ENCODE measurements around the gene MAK.
A peak's percentile ranks its signal among the peaks of the same experiment; 100 is the strongest.
"Not testable (repeated sequence)": the region's sequence is repeated elsewhere in the genome, so short reads cannot be mapped to it uniquely, and the experiment has no call there.

The MAK gene

DNA sequence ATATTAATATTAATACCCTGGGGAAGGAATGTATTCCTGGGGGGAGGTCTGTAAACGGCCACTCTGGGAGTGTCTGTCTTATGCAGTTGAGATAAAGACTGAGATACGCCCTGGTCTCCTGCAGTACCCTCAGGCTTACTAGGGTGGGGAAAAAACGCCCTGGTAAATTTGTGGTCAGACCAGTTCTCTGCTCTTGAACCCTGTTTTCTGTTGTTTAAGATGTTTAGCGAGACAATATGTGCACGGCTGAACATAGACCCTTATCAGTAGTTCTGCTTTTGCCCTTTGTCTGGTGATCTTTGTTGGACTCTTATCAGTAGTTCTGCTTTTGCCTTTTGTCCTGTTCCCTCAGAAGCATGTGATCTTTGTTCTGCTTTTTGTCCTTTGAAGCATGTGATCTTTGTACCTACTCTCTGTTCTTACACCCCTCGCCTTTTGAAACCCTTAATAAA lies 15.5 kb upstream of the MAK start:
- DNase-seq (ENCODE audit: low spot score): not testable (repeated sequence)

DNA sequence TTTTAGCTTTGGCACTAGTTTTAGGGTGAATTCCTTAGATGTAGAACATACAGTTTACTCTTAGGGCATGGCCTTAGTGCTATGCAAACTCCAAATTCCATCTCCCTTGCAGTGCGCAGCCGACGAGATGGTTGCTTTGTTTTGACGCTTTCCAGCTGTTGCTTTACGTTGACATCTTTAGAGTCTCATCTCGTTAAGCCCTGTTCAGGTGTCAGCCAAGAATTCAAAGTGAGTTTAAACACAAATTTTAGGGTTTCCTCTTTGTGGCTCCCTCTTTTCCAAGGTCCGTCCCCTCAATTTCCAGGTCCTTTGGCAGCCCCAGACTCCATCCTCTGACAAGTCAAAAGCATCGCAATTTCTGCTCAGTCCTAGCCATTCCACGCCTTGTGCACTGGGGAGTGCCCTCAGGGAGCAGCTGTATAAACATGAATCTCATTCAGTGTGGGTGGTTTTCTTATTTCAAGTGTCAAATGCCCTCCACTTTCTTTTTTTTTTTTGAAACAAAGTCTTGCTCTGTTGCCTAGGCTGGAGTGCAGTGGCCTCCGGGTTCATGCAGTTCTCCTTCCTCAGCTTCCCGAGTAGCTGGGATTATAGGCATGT lies 14.1 kb upstream of the MAK start:
- no peak for DNase-seq (ENCODE audit: low spot score)

DNA sequence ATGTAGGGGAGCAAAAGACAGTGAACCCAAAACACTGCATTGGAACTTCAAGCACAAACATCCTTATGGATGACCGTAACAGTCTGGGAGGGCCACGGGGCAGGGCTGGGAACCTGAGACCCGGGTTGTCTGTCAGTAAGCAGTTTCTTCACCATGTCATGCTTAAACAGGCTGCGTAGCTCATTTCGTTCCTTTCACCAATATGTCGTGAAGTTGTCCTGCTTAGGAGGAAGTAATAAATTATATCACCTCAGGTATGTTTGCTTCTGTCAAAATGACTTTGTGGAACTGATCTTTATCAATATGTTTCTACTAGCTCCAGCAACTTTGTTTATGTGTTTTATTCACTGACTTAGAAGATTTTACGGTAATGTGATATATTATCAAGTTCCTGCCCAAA lies 12.4 kb upstream of the MAK start:
- DNase-seq (ENCODE audit: low spot score): no peak

DNA sequence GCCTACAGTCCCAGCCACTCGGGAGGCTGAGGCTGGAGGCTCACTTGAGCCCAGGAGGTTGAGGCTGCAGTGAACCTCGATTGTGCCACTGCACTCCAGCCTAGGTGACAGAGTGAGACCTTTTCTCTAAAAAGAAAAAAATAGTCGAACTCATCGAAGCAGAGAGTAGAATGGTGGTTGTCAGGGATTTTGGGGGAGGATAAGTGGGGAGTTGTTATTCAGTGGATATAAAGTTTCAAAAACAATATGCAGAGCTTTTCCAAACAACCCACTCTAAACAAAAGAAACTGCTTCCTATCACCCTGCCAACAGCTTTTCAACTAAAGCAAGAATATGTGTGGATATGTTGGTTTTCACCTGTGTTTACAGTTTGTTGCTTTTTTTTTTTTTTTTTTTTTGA lies 11.6 kb upstream of the MAK start:
- DNase-seq (ENCODE audit: low spot score): no peak

DNA sequence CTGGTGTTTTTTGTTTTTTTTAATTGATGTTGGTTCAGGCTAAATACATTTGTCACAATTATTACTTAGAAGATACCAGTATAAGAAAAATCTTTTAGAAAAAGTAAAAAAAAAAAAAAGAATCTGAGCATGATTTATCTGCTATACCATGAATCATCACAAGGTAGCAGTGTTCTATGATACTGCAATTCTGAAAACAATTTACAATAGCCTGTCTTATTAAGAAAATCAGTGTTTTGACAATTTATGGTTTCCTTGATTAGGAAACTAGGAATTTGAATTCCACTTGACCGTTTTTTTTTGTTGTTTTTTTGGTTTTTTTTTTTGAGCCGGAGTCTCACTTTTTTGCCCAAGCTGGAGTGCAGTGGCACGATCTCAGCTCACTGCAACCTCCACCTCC lies 9.3 kb upstream of the MAK start:
- no peak for DNase-seq (ENCODE audit: low spot score)

DNA sequence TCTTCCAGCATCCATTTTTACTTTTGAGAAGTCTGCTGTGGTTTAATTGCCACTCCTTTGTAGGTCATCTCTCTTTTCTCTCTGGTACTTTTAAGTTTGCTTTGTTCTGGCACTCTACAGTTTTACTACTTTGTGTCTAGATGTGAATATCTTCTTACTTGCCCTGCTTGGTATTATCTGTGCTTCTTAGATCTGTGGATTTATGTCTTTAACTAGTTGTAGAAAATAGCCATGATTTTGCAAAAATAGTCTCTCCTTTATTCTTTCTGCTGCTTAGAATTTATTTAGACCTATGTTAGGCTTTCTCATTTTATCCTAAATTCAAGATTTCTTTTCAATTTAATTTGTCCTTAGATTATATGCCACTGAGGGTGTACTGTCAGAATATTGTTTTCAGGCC lies 5.2 kb upstream of the MAK start:
- DNase-seq (ENCODE audit: low spot score): no peak

DNA sequence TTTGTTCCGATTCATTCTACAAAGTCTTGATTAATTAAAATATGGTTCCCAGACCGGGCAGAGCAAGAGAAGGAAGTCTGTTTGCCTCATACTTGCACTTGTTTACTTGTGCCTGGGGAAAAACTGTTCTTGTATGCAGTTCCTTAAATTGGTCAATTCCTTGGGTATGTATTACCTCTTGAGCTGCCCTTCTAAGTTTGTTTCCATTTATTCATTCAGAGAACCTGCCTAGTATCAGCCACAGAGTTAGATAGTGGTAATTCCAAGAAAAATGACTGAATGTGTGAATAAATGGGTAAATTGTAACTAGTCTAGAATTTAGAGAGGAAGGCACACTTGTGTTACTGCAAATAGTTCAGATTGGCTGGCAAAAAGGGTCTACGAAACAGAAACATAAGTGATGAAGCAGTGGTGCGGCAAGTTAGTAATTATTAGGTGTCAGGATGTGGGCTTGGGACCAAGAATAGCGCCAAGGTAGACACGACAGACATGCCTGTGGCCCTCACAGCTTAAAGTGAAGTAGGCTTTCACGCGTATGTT lies 525 bp upstream of the MAK start:
- DNase-seq (ENCODE audit: low spot score): no peak

DNA sequence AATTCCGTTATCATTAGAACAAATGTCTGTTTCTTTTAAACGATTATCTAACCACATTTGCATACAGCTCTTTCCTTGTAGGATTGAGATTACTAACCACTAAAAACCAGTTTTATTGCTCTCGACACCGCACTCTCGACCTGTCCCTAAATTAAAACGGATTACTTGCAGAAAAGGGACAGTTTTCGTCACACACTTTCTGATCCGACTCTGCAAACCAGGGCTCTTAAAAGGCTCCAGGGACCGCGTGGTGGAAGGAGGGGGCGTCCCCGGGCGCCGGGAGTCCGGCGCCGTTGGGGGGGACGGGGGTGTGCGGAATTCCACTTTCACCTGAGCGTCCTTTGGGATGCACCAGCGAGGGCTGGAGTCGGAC lies 731 bp downstream of the MAK start:
- no peak for DNase-seq (ENCODE audit: low spot score)

DNA sequence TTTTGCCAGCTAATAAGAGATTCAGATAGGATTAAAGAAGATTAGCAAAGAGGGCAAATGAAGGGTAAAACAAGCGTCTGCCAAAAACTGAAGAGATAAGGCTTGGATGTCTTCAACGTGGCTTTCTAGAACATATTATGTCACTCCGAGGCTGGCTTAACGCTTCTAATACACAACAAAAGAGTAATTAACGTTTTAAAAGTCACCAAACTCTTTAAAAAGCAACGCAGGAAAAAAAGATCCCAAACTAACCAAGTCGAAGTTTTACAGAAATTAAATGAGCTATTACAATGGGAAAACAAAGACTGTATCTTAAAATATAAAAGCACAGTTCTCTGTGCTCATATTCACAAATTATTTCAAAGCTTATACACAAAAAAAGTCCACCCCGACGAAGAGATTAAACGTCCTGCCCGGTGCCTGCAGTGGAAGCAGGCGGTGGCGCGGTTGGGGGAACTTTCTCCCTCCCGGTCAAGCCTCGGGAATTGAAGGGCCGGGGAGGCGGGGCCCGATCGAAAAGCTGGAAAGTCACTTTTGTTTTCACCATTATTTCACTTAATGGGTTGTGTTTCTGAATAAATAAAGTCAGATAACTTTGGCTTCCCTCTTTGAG lies 1.2 kb downstream of the MAK start:
- DNase-seq (ENCODE audit: low spot score): peak; percentile 24

DNA sequence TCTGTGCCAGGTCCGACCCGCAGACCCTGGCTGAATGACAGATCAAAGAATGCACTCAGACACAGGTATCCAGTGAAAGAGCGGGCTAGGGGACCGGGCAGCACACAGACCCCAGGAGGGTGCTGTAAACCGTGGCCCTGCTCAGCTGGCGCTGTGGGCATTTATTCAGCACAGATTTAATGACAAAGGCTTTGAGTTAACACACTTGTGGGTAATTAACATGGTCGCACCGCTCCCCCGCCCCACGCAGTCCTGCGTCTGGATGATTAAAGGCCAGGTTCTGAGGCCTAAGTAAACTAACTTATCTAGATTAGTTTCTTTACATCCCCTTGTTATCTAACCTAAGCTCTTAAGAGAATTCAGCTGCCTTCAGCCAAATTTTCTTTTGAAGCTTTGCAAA lies 3.5 kb downstream of the MAK start:
- DNase-seq (ENCODE audit: low spot score): no peak

DNA sequence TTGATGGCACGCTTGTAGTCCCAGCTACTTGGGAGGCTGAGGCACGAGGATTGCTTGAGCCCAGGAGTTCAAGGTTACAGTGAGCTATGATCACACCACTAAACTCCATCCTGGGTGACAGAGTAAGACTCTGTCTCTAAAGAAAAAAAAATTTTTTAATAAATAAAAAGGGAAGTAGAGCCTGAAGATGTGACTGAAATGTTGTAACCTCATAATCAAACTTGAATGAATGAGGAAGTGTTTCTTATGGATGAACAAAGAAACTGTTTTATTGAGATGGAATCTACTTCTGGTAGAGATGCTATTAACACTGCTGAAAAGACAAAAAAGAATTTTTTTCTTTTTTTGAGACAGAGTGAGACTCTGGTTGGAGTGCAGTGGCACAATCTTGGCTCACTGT lies 6.7 kb downstream of the MAK start:
- no peak for DNase-seq (ENCODE audit: low spot score)

DNA sequence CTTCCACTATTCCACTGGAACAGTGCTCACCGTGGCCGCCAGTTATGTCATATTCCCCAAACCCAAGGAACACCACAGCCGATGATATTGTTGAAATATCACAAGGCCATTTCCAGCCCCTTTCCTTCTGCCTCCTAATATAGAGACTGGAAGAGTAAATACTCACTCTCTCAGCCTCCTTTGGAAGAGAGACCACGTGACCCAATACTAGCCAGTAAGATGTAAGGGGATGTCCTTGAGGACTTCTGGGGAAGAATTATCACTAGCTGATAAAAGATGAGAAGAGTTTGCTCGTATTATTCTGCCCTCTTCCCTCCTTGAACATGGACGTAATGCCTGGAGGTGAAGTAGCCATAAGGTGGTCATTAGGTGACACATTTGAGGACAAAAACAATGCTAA lies 13.5 kb downstream of the MAK start:
- no peak for DNase-seq (ENCODE audit: low spot score)

DNA sequence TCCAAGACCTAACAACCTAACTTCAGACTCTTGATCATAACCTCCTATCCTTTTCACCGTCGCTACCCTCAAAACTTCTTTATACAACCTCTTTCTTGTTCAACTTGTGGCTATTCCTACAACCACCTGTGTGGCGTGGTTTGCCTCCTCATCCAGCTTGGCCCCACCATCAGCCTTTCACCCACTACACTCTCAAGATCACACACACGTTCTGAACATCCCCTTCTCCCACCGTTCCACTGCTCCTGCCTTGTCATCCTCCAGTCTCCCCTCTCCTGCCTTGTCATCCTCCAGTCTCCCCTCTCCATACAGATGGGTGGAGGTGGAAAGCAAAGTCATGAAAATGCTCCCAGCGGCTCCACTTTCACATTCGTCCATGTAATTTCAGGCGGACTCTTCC lies 14.0 kb downstream of the MAK start:
- no peak for DNase-seq (ENCODE audit: low spot score)

DNA sequence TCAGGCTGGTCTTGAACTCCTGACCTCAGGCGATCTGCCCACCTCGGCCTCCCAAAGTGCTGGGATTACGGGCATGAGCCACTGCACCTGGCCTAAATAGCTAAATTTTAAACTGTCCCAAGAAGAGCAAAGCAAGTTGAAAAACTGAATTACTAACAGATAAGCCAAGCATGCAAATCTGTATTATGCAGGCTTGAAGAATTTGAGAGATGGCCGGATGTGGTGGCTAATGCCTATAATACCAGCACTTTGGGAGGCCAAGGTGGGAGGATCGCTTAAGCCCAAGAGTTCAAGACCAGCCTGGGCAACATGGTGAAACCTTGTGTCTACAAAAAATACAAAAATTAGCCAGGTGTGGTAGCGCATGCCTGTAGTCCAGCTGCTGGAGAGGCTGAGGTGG lies 24.2 kb downstream of the MAK start:
- DNase-seq (ENCODE audit: low spot score): not testable (repeated sequence)

DNA sequence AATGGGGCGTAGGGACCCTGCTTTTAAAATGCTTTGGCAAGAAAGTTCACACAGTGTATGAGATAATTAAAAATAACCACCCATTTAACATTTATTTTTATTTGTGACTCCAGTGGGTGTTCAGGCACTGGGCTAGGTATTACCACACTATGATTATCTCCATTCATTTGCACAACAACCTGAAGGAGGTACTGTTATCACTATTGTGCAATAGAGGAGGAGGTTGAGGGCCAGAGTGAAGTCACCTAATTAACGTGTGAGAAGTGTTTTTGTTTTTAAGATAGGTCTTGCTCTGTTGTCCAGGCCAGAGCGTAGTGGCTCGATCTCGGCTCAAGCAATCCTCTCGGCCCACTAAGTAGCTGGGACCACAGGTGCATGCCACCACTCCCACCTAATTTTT lies 29.2 kb downstream of the MAK start:
- DNase-seq (ENCODE audit: low spot score): no peak

DNA sequence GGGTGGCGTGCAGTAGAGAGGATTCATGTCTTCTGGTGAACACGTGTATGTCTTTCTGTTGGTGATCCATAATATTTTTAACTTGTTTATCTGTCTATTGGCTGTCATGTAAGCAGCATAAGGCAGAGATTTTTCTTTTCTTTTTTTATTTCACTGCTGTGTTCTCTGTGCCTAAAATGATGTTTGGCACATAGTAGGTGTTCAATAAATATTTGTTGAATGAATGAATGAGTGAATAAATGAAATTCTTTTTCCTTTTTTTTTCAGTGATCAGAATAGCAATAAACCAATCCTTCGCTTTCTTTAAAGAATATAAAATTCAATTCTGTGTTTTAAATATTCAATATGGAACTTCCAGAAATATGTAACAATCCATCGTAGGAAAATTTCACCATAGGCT lies 30.0 kb downstream of the MAK start:
- no peak for DNase-seq (ENCODE audit: low spot score)

DNA sequence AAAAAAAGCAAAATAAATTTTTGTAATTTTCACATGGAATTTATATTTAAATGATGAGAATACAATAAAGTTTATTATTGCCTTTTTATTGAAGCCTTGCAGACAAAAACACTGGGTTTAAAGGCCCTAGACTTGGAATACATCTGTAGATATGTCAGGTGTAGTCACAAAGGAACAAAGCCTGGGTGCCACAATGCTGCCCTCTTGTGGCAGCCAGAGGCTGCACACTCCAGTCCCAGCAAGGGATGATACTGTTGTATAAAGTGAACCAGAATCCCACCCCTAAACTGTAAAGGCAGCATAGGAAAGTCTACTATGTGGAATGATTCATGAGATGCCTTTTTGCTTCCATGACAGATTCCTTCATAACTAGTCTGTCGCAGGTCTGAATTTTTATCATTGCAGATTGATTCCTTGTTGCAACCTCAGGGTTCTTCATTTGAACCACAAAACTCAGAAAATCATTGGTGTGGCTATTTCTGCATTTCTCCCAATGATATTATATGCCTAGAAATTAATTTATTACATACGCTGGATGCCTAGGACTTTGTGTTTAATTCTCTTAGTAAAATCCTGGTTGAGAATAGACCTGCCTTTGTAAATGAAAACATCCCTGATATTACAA lies 37.0 kb downstream of the MAK start:
- peak; percentile 41 for DNase-seq (ENCODE audit: low spot score)

DNA sequence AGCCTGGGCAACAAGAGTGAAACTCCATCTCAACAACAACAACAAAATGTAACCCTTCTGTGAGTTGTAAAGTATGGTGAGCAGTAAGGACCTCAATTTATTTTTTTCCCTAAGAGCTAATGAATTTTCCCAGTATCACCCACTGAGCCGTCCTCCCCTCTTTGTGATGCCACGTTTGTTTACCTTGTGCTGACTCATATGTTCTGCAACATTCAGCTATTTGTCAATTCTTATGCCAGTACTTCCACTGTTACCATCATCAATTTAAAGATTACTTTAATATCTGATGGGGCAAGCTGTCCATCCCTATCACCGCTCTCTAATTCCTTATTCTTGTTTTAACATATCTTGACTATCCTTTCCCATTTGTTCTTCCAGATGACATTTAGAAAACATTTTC lies 37.5 kb downstream of the MAK start:
- peak; percentile 8 for DNase-seq (ENCODE audit: low spot score)

DNA sequence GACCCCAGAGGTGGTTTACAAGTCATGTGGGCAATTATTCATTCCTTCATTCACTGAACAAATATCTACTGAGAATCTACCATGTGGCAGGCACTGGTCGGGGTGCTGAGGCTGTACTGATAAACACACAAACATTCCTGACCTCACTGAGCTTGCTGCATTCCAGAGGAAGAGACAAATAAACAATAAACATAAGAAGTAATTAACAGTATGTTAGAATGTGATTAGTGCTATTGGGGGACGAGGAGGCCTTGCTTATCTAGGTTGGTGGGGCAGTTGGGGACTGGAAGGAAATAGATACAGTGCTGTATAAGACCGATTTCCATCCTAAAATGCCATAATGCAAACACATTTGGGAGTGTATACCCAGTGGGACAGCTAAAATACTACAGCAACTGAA lies 44.1 kb downstream of the MAK start:
- no peak for DNase-seq (ENCODE audit: low spot score)

DNA sequence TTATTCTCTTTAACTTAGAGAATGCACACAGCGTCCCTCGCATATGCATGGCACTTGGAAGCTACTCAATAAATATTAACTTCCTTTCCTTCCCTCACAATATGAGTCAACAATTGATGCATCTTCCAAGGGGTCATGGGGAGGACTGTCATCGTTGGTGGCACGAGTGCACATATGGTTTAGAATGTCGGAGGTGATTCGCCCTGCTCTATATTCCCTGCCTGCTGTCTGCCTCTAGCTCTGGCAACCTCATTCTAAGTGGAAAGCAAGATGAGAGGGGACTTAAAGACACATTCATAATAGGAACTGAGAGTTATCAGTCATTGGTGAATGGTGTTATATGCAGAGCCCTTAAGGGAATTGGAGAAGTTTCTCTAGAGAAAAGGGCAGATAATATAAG lies 44.6 kb downstream of the MAK start:
- no peak for DNase-seq (ENCODE audit: low spot score)

DNA sequence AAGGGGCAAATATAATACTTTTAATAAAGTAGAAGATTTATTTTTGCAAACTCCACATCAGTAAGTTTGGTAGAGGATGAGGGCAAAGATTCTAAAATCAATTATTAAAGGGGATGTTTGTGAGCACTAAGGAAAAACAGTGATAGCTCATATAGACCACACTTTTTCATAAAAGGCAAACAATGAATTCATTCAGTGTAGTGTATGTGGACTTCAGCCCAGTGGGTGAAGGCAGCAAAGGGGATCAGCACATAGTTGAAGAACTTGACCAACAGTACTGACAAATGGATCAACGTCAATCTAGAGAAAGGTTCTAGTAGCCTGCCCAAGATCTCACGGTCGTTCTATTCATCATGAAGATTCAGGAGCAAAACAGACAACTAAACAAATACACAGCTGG lies 45.3 kb downstream of the MAK start:
- DNase-seq (ENCODE audit: low spot score): no peak

DNA sequence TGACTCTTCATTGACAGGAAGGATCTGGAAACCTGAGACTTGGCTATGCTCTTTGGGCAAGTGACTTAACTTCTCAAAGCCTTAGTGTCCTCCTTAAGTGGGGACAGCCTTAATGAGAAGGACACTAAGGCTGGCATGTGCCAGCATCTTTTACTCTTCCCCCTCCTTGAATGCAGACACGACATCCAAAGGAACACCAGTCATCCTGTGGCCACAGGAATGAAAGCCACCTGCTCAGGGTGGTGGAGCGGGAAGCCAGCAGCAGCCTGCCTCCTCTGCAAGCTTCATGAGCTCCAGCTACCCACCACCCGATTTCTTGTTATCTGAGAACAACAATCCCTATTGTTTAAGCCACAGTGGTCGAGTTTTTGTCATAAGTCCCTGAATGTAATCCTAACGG lies 46.2 kb downstream of the MAK start:
- no peak for DNase-seq (ENCODE audit: low spot score)

DNA sequence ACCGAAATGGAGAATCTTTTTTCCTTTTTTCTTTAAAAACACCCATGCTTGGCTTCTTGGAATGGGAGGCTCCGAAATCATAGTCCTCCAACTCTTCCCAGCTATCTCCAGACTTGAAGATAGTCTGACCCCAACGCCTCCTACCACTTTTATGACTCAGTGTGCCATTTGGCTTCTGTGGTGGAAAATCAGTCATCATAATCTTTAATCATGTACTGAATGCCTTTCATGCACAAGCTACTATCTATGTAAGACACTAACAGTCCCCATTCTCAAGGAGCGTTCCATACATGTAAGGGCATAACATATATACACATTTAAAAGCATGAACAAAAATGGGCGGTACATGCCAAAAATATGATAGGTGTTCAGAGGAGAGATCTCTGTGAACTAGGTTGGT lies 46.7 kb downstream of the MAK start:
- DNase-seq (ENCODE audit: low spot score): no peak

DNA sequence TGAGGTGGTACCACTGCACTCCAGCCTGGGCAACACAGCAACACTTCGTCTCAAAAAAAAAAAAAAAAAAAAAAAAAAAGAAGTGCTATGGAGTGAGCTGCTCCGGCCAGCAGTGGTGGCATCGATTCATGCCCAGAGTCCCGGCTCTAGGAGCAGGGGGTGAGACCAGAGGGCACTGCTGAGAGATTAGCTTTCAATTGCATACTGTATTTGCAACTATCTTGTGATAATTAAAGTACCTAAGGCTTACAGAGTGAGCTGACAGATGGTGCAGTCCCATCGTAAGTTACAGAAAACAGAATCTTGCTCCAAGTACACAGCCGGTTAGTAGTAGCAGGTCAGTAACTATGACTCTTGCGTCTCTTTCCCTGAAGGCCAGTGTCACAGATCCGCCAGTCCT lies 59.3 kb downstream of the MAK start:
- DNase-seq (ENCODE audit: low spot score): no peak
